Hepatocyte (in vitro differentiated cells): Measurements from ENCODE around the gene DNPEP.
A peak's percentile ranks its signal among the peaks of the same experiment; 100 is the strongest.

Experiments used
- CTCF ChIP-seq: fragments of 200-600 bp; sonication (generic); IDR thresholded peaks from 2 replicates; pipeline ENCODE4 v1.5.1; 2016; ENCODE audit warnings: antibody characterized with exemption, mild to moderate bottlenecking; ENCODE audit not compliant: poor library complexity
- EZH2 ChIP-seq: fragments of 200-600 bp; sonication (generic); IDR thresholded peaks from 2 replicates; pipeline ENCODE4 v1.6.1; 2016; ENCODE audit warnings: antibody characterized with exemption, mild to moderate bottlenecking, borderline replicate concordance
- EZH2phosphoT487 ChIP-seq: fragments of 200-600 bp; sonication (generic); IDR thresholded peaks from one replicate; pipeline ENCODE4 v1.6.1; 2018; ENCODE audit warnings: antibody characterized with exemption, mild to moderate bottlenecking, low read depth, moderate library complexity; ENCODE audit not compliant: unreplicated experiment, severe bottlenecking

GRCh38 chr2:219358170-219359075 lies 29.3 kb downstream of the DNPEP start:
- TF ChIP-seq CTCF, result no peak
- TF ChIP-seq EZH2, result peak; percentile 54
- TF ChIP-seq EZH2phosphoT487, result no peak
